Fibroblast of the aortic adventitia (primary cell): Measurements from ENCODE around the gene CDIPT. TPM values are rescaled to one million over a fixed set of nuclear protein-coding genes. Genes with fewer than 3 reads are reported as not detected.

Source experiments
- DNase-seq: peaks from one replicate; pipeline ENCODE4 v3.0.0-alpha.2; 2010; ENCODE audit warnings: low read depth
- H3K4me3 ChIP-seq: 2 replicates; pipeline ENCODE4 v1.5.1; 2011; ENCODE audit warnings: low read depth, mild to moderate bottlenecking, control low read depth, low read length, moderate library complexity
- CTCF ChIP-seq: IDR thresholded peaks from 2 replicates; pipeline ENCODE4 v1.5.1; 2011; ENCODE audit warnings: mild to moderate bottlenecking, low read length, control low read depth, inconsistent platforms; ENCODE audit not compliant: insufficient read depth
- total RNA-seq: library from RNA; depleted of rRNA; stranded (reverse); fragments of >200 nt; gene quantifications from 2 replicates; pipeline ENCODE4 v1.2.3, GENCODE V29; 2012; ENCODE audit warnings: low replicate concordance

CDIPT gene
- total RNA-seq, 1 donor, result 79.2 TPM

DNA sequence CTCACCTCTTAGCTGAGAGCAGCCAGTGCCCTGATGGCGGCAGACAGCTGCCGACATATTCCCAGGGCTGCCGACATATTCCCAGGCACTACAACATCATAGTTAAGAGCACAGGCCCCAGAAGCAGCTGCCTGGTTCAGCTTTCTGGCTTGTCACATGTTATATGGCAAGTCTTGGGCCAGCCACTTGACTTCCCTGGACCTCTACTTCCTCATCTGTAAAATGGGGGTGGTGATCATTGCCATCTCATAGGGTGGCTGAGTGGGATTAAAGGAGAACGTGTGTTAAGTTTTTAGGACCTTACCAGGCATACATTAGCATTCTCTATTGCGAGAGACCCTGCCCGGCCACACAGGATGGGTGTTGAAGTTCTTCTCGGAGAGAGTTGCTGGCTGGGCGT is 19.1 kb downstream of the CDIPT start:
- DNase-seq, result no peak
- TF ChIP-seq CTCF, result no peak

GRCh38 chr16:29842732-29843346 is 20.2 kb downstream of the CDIPT start:
- no peak for TF ChIP-seq CTCF
- no peak for DNase-seq
- no peak overlapping the region for H3K4me3 ChIP-seq

More for the DNA sequence above, 19.1 kb downstream of the CDIPT start:
- H3K4me3 ChIP-seq, result no peak overlapping the region

GRCh38 chr16:29841631-29842030 is 21.4 kb downstream of the CDIPT start:
- H3K4me3 ChIP-seq, result no peak overlapping the region
- no peak for DNase-seq
- TF ChIP-seq CTCF, result no peak

DNA sequence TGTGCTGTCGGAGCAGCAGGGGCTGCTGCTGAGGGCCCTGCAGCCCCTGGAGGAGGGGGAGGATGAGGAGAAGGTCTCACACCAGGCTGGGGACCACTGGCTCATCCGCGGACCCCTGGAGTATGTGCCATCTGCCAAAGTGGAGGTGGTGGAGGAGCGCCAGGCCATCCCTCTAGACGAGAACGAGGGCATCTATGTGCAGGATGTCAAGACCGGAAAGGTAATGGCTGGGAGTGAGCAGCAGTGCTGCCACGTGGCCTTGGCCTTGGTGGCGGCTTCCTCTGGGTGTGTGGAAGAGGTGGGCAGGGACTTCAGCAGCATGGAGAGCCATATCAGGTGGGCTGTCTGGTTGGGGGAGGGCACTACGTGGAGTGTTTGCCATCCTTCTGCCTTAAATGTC is 22.8 kb downstream of the CDIPT start:
- no peak for DNase-seq
- no peak for TF ChIP-seq CTCF
- H3K4me3 ChIP-seq, result no peak overlapping the region

GRCh38 chr16:29839822-29840221 is 23.2 kb downstream of the CDIPT start:
- no peak overlapping the region for H3K4me3 ChIP-seq
- TF ChIP-seq CTCF, result no peak
- no peak for DNase-seq

DNA sequence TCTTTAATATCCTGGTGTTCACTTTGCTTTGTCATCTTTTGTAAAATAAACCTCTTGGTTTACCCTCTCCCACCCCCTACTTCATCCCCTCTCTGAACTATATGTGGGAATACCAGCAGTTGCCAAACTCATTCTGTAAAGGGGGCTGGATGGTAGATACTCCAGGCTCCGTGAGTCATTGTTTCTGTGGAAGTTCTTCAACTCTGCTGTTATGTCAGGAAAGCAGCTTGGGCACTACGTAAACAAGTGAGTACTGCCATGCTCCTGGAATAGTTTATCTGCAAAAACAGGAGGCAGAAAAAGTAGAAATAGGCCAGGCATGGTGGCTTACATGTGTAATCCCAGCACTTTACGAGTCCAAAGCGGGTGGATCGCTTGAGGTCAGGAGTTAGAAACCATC is 25.2 kb downstream of the CDIPT start:
- H3K4me3 ChIP-seq, result no peak overlapping the region
- DNase-seq, result no peak
- no peak for TF ChIP-seq CTCF

DNA sequence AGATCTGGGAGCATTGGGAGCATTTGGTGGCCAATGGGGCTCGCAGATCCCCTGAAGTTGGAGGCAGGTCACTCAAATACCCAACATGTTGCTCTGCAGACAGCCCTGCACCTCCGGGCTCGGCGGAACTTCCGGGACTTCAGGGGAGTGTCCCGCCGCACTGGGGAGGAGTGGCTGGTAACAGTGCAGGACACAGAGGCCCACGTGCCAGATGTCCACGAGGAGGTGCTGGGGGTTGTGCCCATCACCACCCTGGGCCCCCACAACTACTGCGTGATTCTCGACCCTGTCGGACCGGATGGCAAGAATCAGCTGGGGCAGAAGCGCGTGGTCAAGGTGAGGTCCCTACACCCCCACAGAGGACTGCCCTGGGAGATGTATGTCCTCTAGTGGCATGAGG is 26.4 kb downstream of the CDIPT start:
- no peak for DNase-seq
- no peak for TF ChIP-seq CTCF

More for the DNA sequence above, 26.4 kb downstream of the CDIPT start:
- H3K4me3 ChIP-seq, result no peak overlapping the region
